ENCODE data around the gene PARN. TPM values are rescaled to one million over a fixed set of nuclear protein-coding genes. Genes with fewer than 3 reads are reported as not detected.
"Not testable (repeated sequence)": the region's sequence is repeated elsewhere in the genome, so short reads cannot be mapped to it uniquely, and the experiment has no call there.

PARN gene
- total RNA-seq, 1 donor from 2014 or later = 16.1 TPM

DNA sequence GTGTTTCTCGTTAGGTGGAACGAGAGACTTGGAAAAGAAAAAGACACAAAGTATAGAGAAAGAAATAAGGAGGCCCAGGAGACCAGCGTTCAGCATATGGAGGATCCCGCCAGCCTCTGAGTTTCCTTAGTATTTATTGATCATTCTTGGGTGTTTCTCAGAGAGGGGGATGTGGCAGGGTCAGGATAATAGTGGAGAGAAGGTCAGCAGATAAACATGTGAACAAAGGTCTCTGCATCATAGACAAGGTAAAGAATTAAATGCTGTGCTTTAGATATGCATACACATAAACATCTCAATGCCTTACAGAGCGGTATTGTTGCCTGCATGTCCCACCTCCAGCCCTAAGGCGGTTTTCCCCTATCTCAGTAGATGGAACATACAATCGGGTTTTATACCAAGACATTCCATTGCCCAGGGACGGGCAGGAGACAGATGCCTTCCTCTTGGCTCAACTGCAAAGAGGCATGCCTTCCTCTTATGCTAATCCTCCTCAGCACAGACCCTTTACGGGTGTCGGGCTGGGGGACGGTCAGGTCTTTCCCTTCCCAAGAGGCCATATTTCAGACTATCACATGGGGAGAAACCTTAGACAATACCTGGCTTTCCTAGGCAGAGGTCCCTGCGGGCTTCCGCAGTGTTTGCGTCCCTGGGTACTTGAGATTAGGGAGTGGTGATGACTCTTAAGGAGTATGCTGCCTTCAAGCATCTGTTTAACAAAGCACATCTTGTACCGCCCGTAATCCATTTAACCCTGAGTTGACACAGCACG is 6.3 kb upstream of the PARN start:
- intact Hi-C loops (cut with DNase I); DNase-seq; ATAC-seq (ENCODE audit: poor library complexity): not testable (repeated sequence)

DNA sequence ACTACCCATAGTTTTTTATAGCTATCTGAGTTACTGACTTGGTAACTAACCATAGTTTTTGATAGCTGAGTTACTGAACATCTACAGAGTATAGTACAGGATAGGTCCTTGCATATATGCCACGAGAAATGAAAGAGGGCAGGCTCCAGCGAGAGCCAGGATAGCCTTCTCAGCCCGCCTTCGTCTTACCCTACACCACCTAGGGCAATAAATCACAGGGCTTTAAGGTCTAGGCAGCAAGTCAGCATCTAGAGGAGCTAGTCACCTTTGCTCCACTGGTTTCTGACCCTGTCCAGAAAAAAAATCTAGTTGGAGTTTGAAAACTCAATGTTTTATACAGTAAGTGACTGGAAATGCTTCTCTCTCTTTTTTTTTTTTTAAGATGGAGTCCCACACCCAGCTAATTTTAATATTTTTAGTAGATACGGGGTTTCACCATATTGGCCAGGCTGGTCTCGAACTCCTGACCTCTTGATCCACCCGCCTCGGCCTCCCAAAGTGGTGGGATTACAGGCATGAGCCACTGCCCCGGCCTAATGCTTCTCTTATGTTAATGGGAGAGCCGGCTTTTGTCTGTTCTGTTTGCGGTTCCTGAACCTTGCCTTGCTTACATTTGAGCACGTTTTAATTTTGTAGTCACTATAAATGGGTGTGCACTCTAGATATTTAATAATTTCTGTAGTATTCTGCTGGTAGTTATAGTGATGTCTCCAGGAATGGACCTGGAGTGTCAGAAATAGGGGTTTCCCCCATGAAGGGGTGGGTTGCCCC is 5.5 kb upstream of the PARN start:
- intact Hi-C loops (cut with DNase I) = no loop called here
- ATAC-seq (ENCODE audit: poor library complexity) = no peak

DNA sequence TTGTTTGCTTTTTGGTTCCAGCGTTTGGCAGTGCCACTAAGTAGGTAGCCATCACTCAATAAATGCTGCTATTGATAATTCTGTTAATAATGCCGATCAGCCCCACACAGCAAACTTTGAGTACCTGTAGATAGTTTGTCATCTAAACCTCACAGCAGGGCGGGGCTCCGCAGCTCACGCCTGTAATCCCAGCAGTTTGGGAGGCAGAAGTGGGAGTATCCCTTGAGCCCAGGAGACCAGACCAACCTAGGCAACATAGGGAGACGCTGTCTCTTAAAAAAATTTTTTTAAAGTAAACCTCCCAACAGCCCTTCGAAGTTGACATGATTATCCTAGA is 4.3 kb upstream of the PARN start:
- ATAC-seq (ENCODE audit: poor library complexity) (no peak), DNase-seq (no peak)
- intact Hi-C loops (cut with DNase I) = no loop called here

More for the DNA sequence above, 5.5 kb upstream of the PARN start:
- DNase-seq = no peak

DNA sequence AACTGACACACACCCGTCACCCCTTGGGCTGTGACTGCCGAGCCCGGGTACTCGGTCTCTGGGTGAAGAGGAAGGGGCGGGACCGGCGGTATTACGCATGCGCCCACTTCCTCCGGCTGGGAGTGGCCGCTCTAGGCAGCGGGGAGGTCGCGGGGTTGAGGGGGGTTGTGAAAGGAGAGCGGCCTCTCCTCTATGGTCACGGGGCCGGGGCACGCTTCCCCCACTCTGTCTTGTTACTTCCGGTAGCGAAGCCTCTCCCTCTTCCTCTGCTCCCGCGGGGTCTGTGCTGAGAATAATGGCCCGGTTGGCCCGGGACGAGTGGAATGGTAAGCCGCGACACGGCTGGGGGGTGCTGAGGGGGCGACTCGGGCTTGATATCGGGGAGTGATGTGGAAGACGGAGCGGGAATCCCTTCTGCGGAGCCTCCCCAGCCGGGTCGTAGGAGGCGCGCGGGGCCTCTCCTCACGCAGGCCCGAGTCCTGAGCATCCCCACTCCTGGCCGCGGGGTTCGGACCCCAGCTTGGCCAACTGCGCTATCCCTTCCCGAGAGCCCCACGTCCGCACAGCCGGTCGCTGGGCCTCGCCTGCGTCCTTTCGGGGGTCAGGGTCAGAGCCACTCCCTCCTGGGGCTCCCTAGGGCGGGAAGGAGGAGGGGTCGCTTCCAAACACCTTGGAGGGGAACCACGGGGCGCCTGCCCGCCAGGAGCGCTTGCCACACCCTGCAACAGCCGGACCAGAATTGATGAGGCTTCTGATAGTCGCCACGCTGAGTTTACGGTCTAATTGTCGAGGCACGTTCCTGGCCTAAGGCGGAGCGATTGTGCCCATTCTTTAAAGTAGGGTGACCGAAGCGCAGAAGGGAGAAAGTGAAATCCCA is 2.9 kb upstream of the PARN start, which contains the start of gene BFAR:
TSS of gene BFAR (plus strand) at position 259 of the 877 bp plus-strand sequence. CDS start 11,396 bp downstream, outside the sequence.
- DNase-seq (peak; percentile 100), ATAC-seq (ENCODE audit: poor library complexity) (peak; percentile 93)
- intact Hi-C loops (cut with DNase I) = no loop called here

GRCh38 chr16:14630620-14631330 is 715 bp upstream of the PARN start:
- intact Hi-C loops (cut with DNase I); DNase-seq; ATAC-seq (ENCODE audit: poor library complexity): not testable (repeated sequence)

GRCh38 chr16:14629612-14629918 is 495 bp downstream of the PARN start:
- no peak for ATAC-seq (ENCODE audit: poor library complexity)
- intact Hi-C loops (cut with DNase I) = no loop called here

DNA sequence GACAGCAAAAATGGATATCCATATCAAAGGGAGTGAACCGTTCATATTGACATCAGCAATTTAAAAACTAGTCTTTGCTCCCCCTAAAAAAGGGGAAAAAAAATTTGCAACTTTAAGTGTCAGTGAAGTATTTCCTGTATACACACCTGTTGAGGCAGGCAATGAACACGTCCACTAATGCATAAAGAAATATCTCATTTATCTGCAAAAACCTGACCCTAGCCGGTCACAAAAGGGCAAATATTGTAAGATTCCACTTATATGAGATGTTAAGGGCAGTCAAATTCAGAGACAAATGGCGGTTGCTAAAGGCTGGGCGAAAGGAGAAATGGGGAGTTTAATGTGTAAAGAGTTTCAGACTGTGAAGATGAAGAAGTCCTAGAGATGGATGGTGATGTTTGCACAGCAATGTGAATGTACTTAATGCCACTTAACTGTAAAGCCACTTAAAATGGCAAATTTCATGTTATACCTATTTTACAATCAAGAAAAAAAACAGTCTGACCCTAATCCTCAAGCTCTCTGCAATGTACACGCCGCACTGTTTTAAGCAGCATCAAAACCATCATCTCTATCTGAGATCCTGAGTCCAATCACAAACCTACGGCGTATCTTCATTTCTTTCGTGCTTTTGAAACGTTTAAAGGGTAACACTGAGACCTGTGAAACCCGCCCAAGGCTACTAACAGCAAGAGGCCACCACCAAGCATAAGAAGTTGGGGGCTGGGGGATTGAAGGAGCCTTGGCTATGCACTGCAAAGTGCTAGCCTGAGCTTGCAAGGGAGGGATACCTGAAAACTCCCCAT is 1.1 kb downstream of the PARN start:
- ATAC-seq (ENCODE audit: poor library complexity) (no peak), DNase-seq (no peak)
- intact Hi-C loops (cut with DNase I) = no loop called here

More at GRCh38 chr16:14629612-14629918, 495 bp downstream of the PARN start:
- no peak for DNase-seq

DNA sequence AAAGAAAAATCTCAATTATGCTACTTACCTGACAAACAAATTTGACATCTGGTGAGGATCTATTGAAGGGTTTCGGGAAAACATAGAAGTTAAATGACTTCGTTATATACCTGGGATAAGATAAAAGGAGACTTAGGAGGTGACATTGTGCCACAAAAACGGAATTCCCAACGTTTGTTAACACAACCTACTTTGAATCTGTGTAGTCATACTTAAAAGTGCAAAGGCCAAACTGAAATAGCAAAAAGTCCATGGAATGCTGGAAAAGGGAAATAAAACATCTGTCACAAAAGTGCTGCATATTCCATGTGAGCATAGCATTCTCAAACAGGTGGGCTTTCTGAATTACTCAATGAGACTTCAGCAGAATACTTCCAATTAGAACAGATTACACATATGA is 3.0 kb downstream of the PARN start:
- no peak for ATAC-seq (ENCODE audit: poor library complexity)
- DNase-seq = no peak
- intact Hi-C loops (cut with DNase I) = no loop called here

DNA sequence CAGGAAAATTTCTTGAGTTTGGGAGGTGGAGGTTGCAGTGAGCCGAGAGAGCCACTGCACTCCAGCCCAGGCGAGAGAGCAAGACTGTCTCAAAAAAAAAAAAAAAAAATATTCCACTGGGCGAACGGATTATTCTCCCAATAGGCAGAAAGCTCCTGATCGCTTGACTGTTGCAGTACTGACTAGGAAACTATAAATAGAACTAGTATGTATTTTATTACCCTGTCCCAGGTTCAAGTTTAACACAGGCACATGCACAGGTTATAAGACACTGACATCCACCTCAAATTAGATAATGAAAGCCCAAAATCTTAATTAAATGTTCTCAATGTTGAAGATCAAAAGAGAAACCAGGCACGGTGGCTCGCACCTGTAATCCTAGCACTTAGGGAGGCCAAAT is 11.5 kb downstream of the PARN start:
- intact Hi-C loops (cut with DNase I) = no loop called here
- no peak for DNase-seq
- no peak for ATAC-seq (ENCODE audit: poor library complexity)

GRCh38 chr16:14616280-14616679 is 13.8 kb downstream of the PARN start:
- intact Hi-C loops (cut with DNase I) = no loop called here
- ATAC-seq (ENCODE audit: poor library complexity) (no peak), DNase-seq (no peak)

DNA sequence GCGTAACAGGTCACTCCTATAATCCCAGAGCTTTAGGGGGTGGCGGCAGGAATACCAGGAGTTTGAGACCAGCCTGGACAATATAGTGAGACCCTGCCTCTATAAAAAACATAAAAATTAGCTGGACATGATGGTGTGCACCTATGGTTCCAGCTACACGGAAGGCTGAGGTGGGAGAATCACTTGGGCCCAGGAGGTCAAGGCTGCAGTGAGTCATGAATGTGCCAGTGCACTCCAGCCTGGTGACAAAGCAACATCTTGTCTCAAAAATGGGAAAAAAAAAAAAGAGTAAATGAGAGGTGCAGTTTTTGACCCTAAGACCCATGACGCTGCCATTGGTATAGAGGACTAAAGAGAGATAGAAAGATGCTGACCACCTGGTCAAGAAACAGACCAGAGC is 16.1 kb downstream of the PARN start:
- DNase-seq (no peak), ATAC-seq (ENCODE audit: poor library complexity) (no peak)
- intact Hi-C loops (cut with DNase I) = no loop called here

DNA sequence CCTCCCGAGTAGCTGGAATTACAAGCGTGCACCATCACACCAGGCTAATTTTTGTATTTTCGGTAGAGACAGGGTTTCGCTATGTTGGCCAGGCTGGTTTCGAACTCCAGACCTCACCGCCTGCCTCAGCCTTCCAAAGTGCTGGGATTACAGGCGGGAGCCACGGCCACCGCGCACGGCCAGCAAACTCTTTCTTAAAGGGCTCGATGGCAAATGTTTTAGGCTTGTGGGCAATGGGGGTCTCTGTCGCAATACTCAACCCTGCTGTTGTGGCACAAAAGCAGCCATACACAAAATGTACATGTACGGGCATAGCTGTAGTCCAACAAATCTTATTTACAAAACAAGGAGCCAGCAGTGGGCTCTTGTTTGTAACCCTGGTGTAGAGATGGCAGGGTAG is 18.4 kb downstream of the PARN start:
- DNase-seq (no peak), ATAC-seq (ENCODE audit: poor library complexity) (no peak)
- intact Hi-C loops (cut with DNase I) = no loop called here

DNA sequence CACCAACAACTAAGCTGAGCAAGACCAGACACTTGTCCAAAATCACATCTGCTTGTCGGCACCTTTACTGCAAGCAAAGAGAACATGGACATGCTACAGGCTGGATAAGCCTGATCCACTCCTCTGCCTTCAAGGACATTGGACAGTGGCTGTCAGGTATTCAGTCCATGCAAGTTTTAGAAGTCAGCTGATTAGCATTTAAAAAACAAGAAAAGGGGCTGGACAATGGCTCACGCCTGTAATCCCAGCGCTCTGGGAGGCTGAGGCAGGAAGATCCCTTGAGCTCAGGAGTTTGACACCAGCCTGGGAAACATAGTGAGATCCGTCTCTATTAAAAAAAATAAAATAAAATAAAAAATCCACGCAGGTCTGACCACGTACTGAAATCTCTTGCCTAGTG is 20.3 kb downstream of the PARN start:
- DNase-seq (no peak), ATAC-seq (ENCODE audit: poor library complexity) (no peak)
- intact Hi-C loops (cut with DNase I) = no loop called here

- ATAC-seq (ENCODE audit: poor library complexity) (no peak), DNase-seq (no peak)
- intact Hi-C loops (cut with DNase I) = no loop called here
Observed at GRCh38 chr16:14608604-14609003, 21.5 kb downstream of the PARN start.

- ATAC-seq (ENCODE audit: poor library complexity) = no peak
- intact Hi-C loops (cut with DNase I) = no loop called here
Observed at GRCh38 chr16:14608111-14608566, 21.9 kb downstream of the PARN start.

GRCh38 chr16:14606102-14606501 is 24.0 kb downstream of the PARN start:
- intact Hi-C loops (cut with DNase I) = no loop called here
- ATAC-seq (ENCODE audit: poor library complexity) (no peak), DNase-seq (no peak)

More at GRCh38 chr16:14608111-14608566, 21.9 kb downstream of the PARN start:
- DNase-seq = no peak

DNA sequence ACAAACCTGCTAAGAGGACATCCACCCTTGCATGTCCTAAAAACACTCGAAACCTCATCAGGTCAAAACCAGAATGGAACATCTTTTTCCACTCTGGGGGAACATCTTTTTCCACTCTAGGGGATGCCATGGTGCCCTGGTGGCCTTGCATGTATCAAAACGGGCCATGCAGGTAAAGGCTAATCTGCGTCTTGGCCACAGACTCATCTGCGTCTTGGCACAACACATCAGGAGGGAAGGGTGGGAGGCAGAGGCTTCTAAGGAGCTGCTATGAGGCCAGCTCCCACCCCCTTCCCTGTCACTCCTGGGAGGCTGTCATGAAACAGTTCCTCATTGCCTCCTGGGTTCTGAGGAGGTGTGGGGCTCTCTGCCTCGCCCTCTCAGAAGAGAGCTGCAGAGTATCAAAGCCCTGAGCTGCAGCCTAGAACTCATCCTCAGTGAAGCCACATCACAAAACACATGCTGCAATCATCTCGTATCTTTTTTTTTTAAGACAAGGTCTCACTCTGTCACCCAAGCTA is 27.6 kb downstream of the PARN start:
- intact Hi-C loops (cut with DNase I) = no loop called here
- DNase-seq (no peak), ATAC-seq (ENCODE audit: poor library complexity) (no peak)

DNA sequence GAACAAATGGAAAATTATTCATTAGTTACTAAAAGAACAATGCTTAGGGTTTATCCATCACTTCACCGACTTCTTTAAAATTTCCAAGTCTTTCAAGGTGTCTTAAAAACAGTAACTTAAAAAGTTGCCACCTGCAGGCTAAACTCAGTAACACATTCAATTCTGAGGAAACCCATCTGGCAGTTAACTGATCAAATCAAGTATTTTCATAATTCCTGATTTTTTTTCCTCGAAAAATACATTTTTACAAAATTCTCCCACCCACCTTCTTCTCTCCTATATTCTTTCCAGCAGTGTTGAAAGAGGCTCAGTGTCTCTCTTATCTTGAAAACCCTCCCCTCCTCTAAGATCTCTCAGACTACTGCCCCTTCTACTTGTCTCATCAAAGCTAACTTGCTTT is 29.9 kb downstream of the PARN start:
- no peak for ATAC-seq (ENCODE audit: poor library complexity)
- intact Hi-C loops (cut with DNase I) = no loop called here
- DNase-seq = no peak
